GM19455 (cell line): ENCODE measurements around the gene COMMD10.

Experiments
- ATAC-seq: cut with Tn5 transposase; IDR thresholded peaks from one replicate; pipeline ENCODE4 v1.9.1; 2021; ENCODE audit not compliant: unreplicated experiment

The COMMD10 gene

DNA sequence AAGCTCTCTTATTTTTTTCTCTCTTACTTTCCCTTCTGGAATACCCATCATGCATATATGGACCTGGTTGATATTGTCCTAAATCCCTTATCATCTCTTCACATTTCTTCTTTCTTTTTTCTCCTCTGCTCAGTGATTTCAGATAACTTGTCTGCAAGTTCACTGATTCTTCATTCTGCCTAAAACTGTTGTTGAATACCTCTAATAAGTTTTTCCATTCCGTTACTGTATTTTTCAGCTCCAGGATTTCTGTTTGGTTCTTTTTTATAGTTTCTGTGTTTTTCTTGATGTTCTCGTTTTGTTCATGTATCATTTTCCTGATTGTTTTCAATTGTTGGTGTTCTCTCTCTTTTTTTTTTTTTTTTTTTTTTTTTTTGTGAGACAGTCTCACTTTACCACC is 203.7 kb downstream of the COMMD10 start:
- ATAC-seq: no peak

- no peak for ATAC-seq
Observed at GRCh38 chr5:116289276-116289675, 204.5 kb downstream of the COMMD10 start.

GRCh38 chr5:116291271-116291670 is 206.4 kb downstream of the COMMD10 start:
- no peak for ATAC-seq

GRCh38 chr5:116292321-116292720 is 207.5 kb downstream of the COMMD10 start:
- ATAC-seq: no peak

DNA sequence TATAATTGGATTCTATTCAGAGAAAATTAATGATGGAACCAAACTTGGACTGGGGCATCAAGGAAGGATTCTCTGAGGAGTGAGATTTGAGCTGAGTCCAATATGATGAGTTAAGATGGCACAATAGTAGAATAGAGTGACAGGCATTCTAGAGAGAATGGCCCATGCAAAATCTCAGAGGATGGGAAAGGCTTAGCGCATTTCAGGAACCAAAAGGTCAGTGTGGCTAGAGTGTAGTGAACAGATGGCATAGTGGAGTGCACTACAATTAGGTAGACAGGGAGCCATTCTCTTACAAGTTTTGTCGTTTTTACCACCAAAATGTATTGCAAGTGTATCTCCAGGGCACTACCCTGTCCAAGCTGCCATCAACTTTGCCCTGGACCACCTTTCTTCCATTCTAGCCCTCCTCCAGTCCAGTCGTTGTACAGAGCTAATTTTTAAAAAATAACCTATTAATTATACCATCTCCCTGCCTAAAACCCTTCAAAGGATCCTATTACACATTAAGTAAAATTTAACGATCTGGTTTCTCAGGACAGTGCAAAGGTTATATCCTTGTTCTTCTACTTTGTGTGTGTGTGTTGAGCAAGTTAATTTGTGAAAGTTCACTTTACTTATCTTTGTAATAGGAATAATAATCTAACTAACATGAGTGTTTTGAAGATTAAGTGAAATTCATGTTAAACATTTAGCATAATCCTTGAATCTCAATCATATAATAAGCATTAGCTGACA is 211.7 kb downstream of the COMMD10 start:
- ATAC-seq: no peak

- no peak for ATAC-seq
Observed at GRCh38 chr5:116297296-116297814, 212.5 kb downstream of the COMMD10 start.

DNA sequence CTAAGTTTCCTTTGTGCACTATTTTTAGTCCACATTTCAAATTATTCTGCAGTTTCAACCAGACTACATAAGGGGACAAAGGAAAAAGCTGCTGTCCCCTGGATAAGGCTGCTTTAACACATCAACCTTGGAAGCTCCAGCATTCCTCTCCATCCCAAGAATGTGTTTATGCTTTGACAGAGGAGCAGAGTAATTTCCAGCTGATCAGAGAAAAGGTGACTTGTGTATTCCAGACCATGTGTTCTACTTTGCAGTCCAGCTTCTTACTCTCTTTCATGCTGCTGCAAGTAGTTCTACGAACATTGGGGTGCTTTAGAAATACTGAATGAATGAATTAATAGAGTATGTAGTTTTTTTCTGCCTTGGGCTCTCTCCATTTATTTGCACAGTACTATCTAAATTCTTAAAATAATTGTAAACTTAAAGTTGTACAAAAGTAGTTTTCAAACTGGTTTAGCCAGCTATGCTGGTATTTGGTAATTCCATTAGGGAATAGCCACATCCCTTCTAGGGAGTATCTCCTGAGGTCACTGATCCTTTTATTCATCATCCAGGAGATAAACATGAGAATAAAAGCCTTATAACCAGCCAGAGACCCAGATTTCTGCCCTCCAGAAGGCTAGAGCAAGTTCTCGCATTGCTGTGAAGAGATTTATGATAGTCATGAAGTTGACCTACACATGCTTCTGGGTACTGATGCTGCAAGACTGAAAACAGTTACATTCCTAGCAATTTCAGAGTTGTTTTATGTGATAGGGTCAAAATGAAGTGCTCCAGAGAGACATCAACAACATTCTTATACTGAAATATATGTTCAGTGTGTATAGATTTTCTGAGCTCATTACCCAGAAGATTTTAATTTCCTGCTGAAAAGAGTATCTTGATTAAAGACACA is 215.2 kb downstream of the COMMD10 start:
- ATAC-seq: no peak

GRCh38 chr5:116301110-116301509 is 216.3 kb downstream of the COMMD10 start:
- no peak for ATAC-seq

- no peak for ATAC-seq
Observed at GRCh38 chr5:116303340-116303739, 218.5 kb downstream of the COMMD10 start.

- no peak for ATAC-seq
Observed at GRCh38 chr5:116303810-116304209, 219.0 kb downstream of the COMMD10 start.

- ATAC-seq: no peak
Observed at GRCh38 chr5:116305899-116306298, 221.1 kb downstream of the COMMD10 start.

DNA sequence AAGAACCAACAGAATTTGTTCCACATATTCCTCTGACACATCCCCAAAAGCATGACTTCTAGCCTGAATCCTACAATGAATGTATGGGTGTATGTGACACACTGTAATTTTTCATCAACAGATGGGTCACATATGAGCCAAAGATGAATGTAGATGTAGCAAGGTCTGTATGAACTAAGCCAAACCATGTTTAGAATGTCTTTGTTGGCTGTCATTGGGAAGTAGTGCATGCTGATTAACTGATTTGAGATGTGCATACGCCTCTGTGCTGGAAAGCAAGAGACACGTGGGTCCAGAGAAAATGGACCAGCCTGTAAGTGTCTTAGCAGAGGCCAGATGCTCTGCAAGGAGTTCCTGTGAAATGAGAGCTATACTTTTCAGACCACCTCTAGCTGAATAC is 222.0 kb downstream of the COMMD10 start:
- no peak for ATAC-seq

DNA sequence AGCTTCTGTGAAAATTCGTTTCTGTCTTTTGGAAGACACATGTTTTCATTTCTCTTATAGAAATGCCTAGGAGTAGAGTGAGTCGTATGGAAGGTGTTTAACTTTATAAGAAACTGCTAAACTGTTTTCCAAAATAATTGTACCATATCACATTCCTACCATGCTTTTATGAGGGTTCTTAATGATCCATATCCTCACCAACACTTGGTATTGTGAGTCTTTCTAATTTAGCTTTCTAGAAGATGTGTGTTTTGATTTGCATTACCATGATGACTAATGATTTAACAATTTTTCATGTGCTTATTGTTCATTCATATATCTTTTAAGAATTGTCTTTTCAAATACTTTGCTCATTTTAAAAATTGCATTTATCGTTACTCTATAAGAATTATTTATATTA is 223.6 kb downstream of the COMMD10 start:
- ATAC-seq: no peak

DNA sequence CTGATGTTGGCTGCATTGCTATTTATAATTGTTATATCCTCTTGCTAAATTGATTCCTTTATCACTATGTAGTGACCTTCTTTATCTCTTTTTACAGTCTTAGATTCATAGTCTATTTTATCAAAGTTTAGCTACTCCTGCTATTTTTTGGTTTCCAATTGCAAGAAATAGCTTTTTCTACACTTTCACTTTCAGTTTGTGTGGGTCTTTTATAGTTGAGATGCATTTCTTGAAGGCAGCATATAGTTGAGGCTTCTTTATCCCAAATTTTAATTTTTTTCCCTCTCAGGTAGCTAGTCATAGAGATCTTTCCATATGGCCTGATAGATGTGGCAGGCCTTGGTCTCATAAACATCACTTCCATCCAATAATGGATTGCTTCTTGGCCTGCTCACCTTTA is 228.5 kb downstream of the COMMD10 start:
- no peak for ATAC-seq

DNA sequence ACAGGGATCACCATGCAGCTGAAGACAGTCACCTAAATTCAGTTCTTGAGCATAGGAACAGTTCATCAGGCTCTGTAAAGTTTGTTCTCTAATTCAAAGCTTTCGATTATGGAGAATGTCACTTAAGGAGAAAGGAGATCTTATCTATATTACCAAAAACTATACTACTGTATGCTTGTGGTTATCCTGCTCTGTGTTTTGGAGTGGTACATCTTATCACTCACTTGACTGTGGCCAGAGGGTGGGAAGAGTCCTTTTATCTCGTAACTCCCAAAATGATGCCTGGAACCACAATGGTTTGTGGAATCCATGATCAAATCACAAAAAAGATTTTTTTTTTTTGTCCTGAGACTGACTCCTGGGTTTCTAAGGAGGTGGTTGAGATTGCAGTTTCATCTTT is 230.7 kb downstream of the COMMD10 start:
- no peak for ATAC-seq

- no peak for ATAC-seq
Observed at GRCh38 chr5:116318091-116318854, 233.4 kb downstream of the COMMD10 start.

GRCh38 chr5:116320486-116320885 is 235.7 kb downstream of the COMMD10 start:
- no peak for ATAC-seq

- ATAC-seq: no peak
Observed at GRCh38 chr5:116329503-116329902, 244.7 kb downstream of the COMMD10 start.

DNA sequence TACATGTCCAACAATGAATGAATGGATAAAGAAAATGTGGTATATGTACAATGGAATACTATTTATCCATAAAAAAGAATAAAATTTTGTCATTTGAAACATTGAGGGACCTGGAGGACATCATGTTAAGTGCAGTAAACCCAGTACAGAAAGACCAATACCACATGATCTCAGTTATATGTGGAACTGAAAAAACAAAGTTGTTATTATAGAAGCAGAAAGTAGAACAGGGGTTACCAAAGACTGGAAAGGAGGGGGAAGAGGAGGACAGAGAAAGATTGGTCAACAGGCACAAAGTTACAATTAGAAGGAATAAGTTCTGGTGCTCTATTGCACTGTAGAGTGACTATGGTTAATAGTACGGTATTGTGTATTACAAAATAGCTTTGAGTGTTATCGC is 256.0 kb downstream of the COMMD10 start:
- ATAC-seq: peak; percentile 53
